Adrenal gland (tissue), 12 donors: ENCODE measurements around the gene HMGCLL1. TPM values are rescaled to one million over a fixed set of nuclear protein-coding genes. Genes with fewer than 3 reads are reported as not detected.

Experiments
- DNase-seq, 7 donors: peaks; one replicate each; pipeline ENCODE4 v3.0.0-alpha.2; 2019 to 2020
- H3K27ac ChIP-seq, 5 donors: fragments of 200-600 bp; sonication (generic) in 4 of 5; 1 replicate in 3 of 5; 2 replicates in 2 of 5; pipeline versions ENCODE4 v1.5.1 to v1.8.0; 2016 to 2020; ENCODE audit warnings: mild to moderate bottlenecking in 1 of 5
- H3K27me3 ChIP-seq: fragments of 200-600 bp; 2 replicates; pipeline ENCODE4 v1.8.0; 2021
- H3K36me3 ChIP-seq, 2 donors: fragments of 200-600 bp; replicated peaks in 1 of 2; 1 replicate in 1 of 2; 2 replicates in 1 of 2; pipeline versions ENCODE4 v1.5.1 to v1.8.0; 2018 to 2022
- H3K4me1 ChIP-seq, 2 donors: fragments of 200-600 bp; replicated peaks in 1 of 2; 1 replicate in 1 of 2; 2 replicates in 1 of 2; pipeline versions ENCODE4 v1.5.1 to v1.8.0; 2018 to 2021
- H3K4me3 ChIP-seq, 4 donors: fragments of 200-600 bp; sonication (generic) in 3 of 4; one replicate each; pipeline ENCODE4 v1.5.1; 2016 to 2018
- H3K9me3 ChIP-seq, 3 donors: fragments of 200-600 bp; sonication (generic) in 1 of 3; replicated peaks in 1 of 3; 1 replicate in 2 of 3; 2 replicates in 1 of 3; pipeline versions ENCODE4 v1.5.1 to v1.8.0; 2016 to 2021
- CTCF ChIP-seq, 6 experiments: fragments of 450-650 bp in 4 of 6; fragments of 200-600 bp in 2 of 6; sonication (generic) in 1 of 6; IDR thresholded peaks; 1 replicate in 5 of 6; 2 replicates in 1 of 6; pipeline versions ENCODE4 v1.5.1 to v1.8.0; 2016 to 2021; ENCODE audit warnings: antibody characterized with exemption in 6 of 6, mild to moderate bottlenecking in 2 of 6, moderate library complexity in 1 of 6
- POLR2A ChIP-seq, 2 donors: fragments of 450-650 bp; IDR thresholded peaks; one replicate each; pipeline ENCODE4 v1.6.1; 2017; ENCODE audit warnings: antibody characterized with exemption in 2 of 2, mild to moderate bottlenecking in 2 of 2, moderate library complexity in 1 of 2
- WGBS, 4 donors: extraction: QIAGEN DNeasy Blood & Tissue Kit in 2 of 4; methylation state at CpG; one replicate each; pipeline versions ENCODE4 v1.1.5 to v1.1.7; 2013 to 2017; 5-methylcytosine and 5-hydroxymethylcytosine counted together
- intact Hi-C, 2 donors: fragments of 100-400 bp; cut with DNase I; formaldehyde crosslinking; loops; one replicate each; pipeline versions ENCODE4 v1.14.1 to v1.15.0; 2022 to 2023
- polyA plus RNA-seq, 3 donors: library from polyadenylated mRNA; stranded (reverse); fragments of 200-250 nt in 2 of 3; fragments of 350-450 nt in 1 of 3; fragmentation: Illumina TruSeq in 1 of 3; extraction: RNeasy Lipid Tissue Mini Kit (QIAGEN cat#74804) in 1 of 3; gene quantifications; one replicate each; pipeline ENCODE4 v1.2.3, GENCODE V29; 2013 to 2014
- total RNA-seq, 9 donors: library from RNA; depleted of rRNA in 4 of 9; stranded (reverse); fragments of >200 nt in 4 of 9; fragments of 120-200 nt in 1 of 9; fragmentation: NEBNext Ultra II Directional in 1 of 9; extraction: Animal tissue kit (Norgen Biotek cat#: 25700) in 1 of 9; gene quantifications; one replicate each; pipeline versions ENCODE4 v1.1.0 to v1.2.4, GENCODE V29; 2013 to 2023
- donor health status: healthy with polysubstance abuse.
- donor health status: Bipolar disorder and iron deficiency.
- donor health status: DM: yes; HTN: yes; CAD: no.
- donor health status: DM: no; HTN: no; CAD: no.
- donor health status: DM: no; HTN: no; CAD: no.
- donor health status: DM: yes; HTN: yes; CAD: no.

HMGCLL1 gene
- total and polyA plus RNA-seq, 12 donors: 0.26 to 5.2 (median 1.7) TPM; not detected in 1

DNA sequence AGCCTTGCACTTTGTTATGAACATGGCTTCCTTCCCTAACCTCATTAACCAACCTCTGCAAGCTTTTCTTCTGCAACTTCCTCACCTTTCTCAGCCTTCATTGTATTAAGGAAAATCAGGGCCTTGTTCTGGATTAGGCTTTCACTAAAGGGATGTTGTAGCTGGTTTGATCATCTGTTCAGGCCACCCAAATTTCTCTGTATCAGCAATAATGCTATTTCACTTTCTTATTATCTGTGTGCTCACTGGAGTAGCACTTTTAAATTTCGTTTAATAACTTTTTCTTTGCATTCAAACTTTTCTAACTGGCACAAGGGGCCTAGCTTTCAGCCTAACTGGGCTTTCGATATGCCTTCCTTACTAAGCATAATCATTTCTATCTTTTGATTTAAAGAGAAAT lies 155.1 kb downstream of the HMGCLL1 start:
- no peak overlapping the region for H3K4me3 ChIP-seq
- no peaks in the 10 kb centered on the region for H3K27me3 ChIP-seq
- intact Hi-C loops: no loop called here
- no peaks in the 10 kb centered on the region for H3K36me3 ChIP-seq
- no peak for DNase-seq
- H3K9me3 ChIP-seq: no peaks in the 10 kb centered on the region
- TF ChIP-seq CTCF (IDR thresholded peaks at IDR 0.05) (no peak), POLR2A (IDR thresholded peaks at IDR 0.05) (no peak)
- WGBS, 4 donors: 48 to 70% (median 62%) methylated on average over 2 of the region's 2 CpGs
- H3K4me1 ChIP-seq: no peaks in the 10 kb centered on the region
- H3K27ac ChIP-seq: no peak overlapping the region

- intact Hi-C loops: no loop called here
- H3K36me3 ChIP-seq: no peaks in the 10 kb centered on the region
- TF ChIP-seq POLR2A (IDR thresholded peaks at IDR 0.05): no peak
- TF ChIP-seq CTCF (IDR thresholded peaks at IDR 0.05): no peak
- no peaks in the 10 kb centered on the region for H3K9me3 ChIP-seq
- H3K27ac ChIP-seq: no peak overlapping the region
- H3K4me3 ChIP-seq: no peak overlapping the region
- no peaks in the 10 kb centered on the region for H3K4me1 ChIP-seq
- no peak for DNase-seq
- H3K27me3 ChIP-seq: no peaks in the 10 kb centered on the region
These were observed 168.3 kb downstream of the HMGCLL1 start for GRCh38 chr6:55410674-55411073.

GRCh38 chr6:55405474-55406235 lies 173.3 kb downstream of the HMGCLL1 start:
- intact Hi-C loops: no loop called here
- H3K27ac ChIP-seq: no peak overlapping the region
- H3K4me3 ChIP-seq: no peak overlapping the region
- no peak for DNase-seq
- no peaks in the 10 kb centered on the region for H3K27me3 ChIP-seq
- H3K4me1 ChIP-seq: no peaks in the 10 kb centered on the region
- no peaks in the 10 kb centered on the region for H3K9me3 ChIP-seq
- 64 to 74% (median 71%) methylated on average over 7 of the region's 7 CpGs for WGBS, 4 donors
- no peak for TF ChIP-seq CTCF (IDR thresholded peaks at IDR 0.05)
- no peak for TF ChIP-seq POLR2A (IDR thresholded peaks at IDR 0.05)
- H3K36me3 ChIP-seq: no peaks in the 10 kb centered on the region

- Histone ChIP-seq H3K36me3 (no peaks in the 10 kb centered on the region), H3K27me3 (no peaks in the 10 kb centered on the region), H3K27ac (no peak overlapping the region), H3K9me3 (no peaks in the 10 kb centered on the region), H3K4me1 (no peaks in the 10 kb centered on the region), H3K4me3 (no peak overlapping the region)
- TF ChIP-seq CTCF (IDR thresholded peaks at IDR 0.05): no peak
- TF ChIP-seq POLR2A (IDR thresholded peaks at IDR 0.05): no peak
- WGBS, 4 donors: 26 to 39% (median 26%) methylated on average over 1 of the region's 1 CpG
- DNase-seq: no peak
- intact Hi-C loops: no loop called here
These were observed 179.6 kb downstream of the HMGCLL1 start for GRCh38 chr6:55399351-55399750.
